Ectodermal cell (in vitro differentiated cells): ENCODE measurements around the gene SRPRA.

Experiments used
- H3K27ac ChIP-seq: 2 replicates; pipeline ENCODE4 v1.7.0; 2013; ENCODE audit warnings: mild to moderate bottlenecking, low read depth, low read length; ENCODE audit not compliant: insufficient read depth, poor library complexity, severe bottlenecking
- H3K27me3 ChIP-seq: 2 replicates; pipeline ENCODE4 v1.7.0; 2013; ENCODE audit warnings: mild to moderate bottlenecking, low read length; ENCODE audit not compliant: insufficient read depth, control insufficient read depth, poor library complexity, severe bottlenecking
- H3K36me3 ChIP-seq: one replicate; pipeline ENCODE4 v1.7.0; 2013; ENCODE audit warnings: low read length; ENCODE audit not compliant: control insufficient read depth, insufficient read depth
- H3K4me1 ChIP-seq: one replicate; pipeline ENCODE4 v1.7.0; 2013; ENCODE audit warnings: low read length; ENCODE audit not compliant: control insufficient read depth, insufficient read depth
- H3K4me3 ChIP-seq: 2 replicates; pipeline ENCODE4 v1.7.0; 2013; ENCODE audit warnings: low read depth, low read length, control low read depth; ENCODE audit not compliant: insufficient read depth
- H3K9me3 ChIP-seq: 2 replicates; pipeline ENCODE4 v1.7.0; 2013; ENCODE audit warnings: mild to moderate bottlenecking, low read length, moderate library complexity; ENCODE audit not compliant: control insufficient read depth
- WGBS, 2 experiments: methylation state at CpG; one replicate each; pipeline ENCODE4 v1.1.7; 2013; ENCODE audit warnings: missing lambda C conversion rate in 2 of 2; 5-methylcytosine and 5-hydroxymethylcytosine counted together

The SRPRA gene

DNA sequence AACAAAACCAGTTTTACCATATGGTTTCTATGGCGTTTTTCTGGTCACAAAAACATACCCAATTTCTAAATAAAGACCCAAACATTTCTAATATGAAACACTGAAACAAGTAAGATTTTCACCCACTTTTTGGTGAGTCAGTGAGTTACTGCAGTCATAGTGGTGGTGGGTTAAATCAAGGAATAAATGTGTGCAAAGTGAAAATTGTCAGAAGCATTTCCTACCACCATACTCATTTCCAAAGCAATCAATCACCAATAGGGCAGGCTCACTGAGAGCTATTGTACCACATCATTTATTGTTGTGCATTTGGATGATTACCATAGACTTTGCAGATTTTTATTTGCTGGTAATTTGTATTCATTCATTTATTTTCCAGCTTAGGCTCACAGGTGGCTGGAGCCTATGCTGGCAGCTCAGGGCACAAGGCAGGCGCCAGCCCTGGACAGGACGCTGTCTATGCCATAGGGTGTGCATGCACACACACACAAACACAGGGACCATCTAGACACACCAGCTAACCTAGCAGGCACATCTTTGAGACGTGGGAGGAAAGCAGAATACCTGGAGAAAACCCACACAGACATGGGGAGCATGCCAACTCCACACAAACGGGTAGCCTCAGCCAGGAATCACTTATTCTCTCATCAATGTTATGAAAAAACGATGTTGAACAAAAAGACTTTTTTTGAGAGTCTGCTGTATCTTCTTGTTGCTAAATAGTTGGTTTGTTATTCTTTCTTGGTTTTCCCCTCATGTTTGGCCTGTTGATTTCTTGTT lies 52.0 kb downstream of the SRPRA start:
- Histone ChIP-seq H3K9me3 (no peaks in the 10 kb centered on the region), H3K36me3 (no peaks in the 10 kb centered on the region), H3K4me3 (no peak overlapping the region), H3K27me3 (no peaks in the 10 kb centered on the region), H3K27ac (no peak overlapping the region), H3K4me1 (peaks cover 5% of the 10 kb centered on the region)
- 92 to 93% methylated on average over 6 of the region's 6 CpGs for WGBS, 2 experiments

DNA sequence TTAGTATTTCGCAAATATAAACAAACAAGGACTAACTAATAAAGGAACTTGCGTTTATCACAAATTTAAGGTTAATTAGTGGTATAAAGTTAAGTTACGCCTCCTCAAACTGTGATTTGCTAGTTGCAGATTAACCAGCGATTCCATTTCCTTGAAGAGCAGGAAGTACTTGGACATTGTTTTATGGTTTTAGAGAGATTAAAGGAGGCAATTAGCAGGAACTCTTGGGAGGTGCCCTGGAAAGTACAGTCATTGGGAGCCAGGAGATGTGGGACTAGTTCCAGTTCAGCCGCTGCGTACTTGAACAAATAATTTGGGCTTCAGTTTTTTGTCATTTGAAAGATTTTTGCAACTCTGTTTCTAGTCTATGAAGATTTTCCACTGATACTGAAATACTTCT lies 53.9 kb downstream of the SRPRA start:
- Histone ChIP-seq H3K9me3 (no peaks in the 10 kb centered on the region), H3K4me1 (peaks cover 9% of the 10 kb centered on the region), H3K27ac (no peak overlapping the region), H3K36me3 (no peaks in the 10 kb centered on the region), H3K27me3 (no peaks in the 10 kb centered on the region), H3K4me3 (no peak overlapping the region)
- WGBS, 2 experiments, result 76 to 78% methylated on average over 5 of the region's 6 CpGs

DNA sequence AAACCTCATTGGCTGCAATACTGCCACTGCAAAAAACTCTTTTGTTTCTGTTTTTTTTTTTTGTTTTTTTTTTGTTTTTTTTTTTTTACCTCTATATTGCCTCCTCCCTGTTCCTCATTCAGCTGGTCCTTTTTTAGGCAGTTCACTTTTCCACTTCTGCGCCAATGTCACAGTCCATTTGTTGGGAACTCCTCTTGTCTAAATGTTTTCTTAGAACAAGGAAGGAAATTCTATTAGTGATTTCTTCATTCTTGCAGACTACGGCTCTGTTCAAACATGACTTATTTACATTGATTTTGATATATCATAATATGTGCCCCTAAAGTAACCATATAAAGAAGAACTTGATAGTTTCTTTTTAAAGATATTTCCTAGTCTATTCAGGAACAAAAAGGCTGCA lies 54.3 kb downstream of the SRPRA start:
- WGBS, 2 experiments, result 95 to 100% methylated on average over 1 of the region's 2 CpGs
- peaks cover 9% of the 10 kb centered on the region for H3K4me1 ChIP-seq
- H3K27me3 ChIP-seq, result no peaks in the 10 kb centered on the region
- no peak overlapping the region for H3K4me3 ChIP-seq
- H3K9me3 ChIP-seq, result no peaks in the 10 kb centered on the region
- no peaks in the 10 kb centered on the region for H3K36me3 ChIP-seq
- no peak overlapping the region for H3K27ac ChIP-seq
